HepG2 (cell line): ENCODE data around the gene LRBA. TPM values are rescaled to one million over a fixed set of nuclear protein-coding genes. Genes with fewer than 3 reads are reported as not detected.

Experiments
- KLF15 ChIP-seq: sonication (generic); formaldehyde crosslinking; IDR thresholded peaks from 2 replicates; pipeline ENCODE4 v1.8.1; 2023; ENCODE audit warnings: borderline replicate concordance, mild to moderate bottlenecking, inconsistent platforms, missing genetic modification reagents, mixed read lengths
- NFIC ChIP-seq: IDR thresholded peaks from 2 replicates; pipeline ENCODE4 v1.6.1; 2012; ENCODE audit warnings: mild to moderate bottlenecking, low read length, inconsistent platforms
- SRSF1 ChIP-seq: fragments of 200-400 bp; formaldehyde crosslinking; optimal IDR thresholded peaks from 2 replicates; pipeline ENCODE3; 2017; ENCODE audit warnings: mild to moderate bottlenecking, low read depth, low read length, moderate library complexity
- TBL1XR1 ChIP-seq: fragments of 150-350 bp; IDR thresholded peaks from 2 replicates; pipeline ENCODE4 v1.6.1; 2014; ENCODE audit warnings: borderline replicate concordance, low read length; ENCODE audit not compliant: partially characterized antibody
- TBX2 ChIP-seq: sonication (generic); formaldehyde crosslinking; IDR thresholded peaks from 2 replicates; pipeline ENCODE4 v1.5.0; 2020; ENCODE audit warnings: missing genetic modification reagents, mild to moderate bottlenecking, borderline replicate concordance
- TCF7L2 ChIP-seq: IDR thresholded peaks from 2 replicates; pipeline ENCODE4 v1.6.1; 2011; ENCODE audit warnings: mild to moderate bottlenecking, low read depth, low read length, moderate library complexity
- YEATS2 ChIP-seq: sonication (generic); formaldehyde crosslinking; IDR thresholded peaks from 2 replicates; pipeline ENCODE4 v1.4.0; 2020; ENCODE audit warnings: missing genetic modification reagents, borderline replicate concordance
- ZFP62 ChIP-seq: sonication (generic); formaldehyde crosslinking; IDR thresholded peaks from 2 replicates; pipeline ENCODE4 v1.4.0; 2020; ENCODE audit warnings: missing genetic modification reagents
- ZNF20 ChIP-seq: sonication (generic); formaldehyde crosslinking; IDR thresholded peaks from 2 replicates; pipeline ENCODE4 v1.4.0; 2020; ENCODE audit warnings: mild to moderate bottlenecking, moderate library complexity, missing genetic modification reagents
- ZNF292 ChIP-seq: sonication (generic); formaldehyde crosslinking; IDR thresholded peaks from 2 replicates; pipeline ENCODE4 v1.8.1; 2022; ENCODE audit warnings: mild to moderate bottlenecking, low read depth, missing genetic modification reagents, borderline replicate concordance
- ZNF317 ChIP-seq: sonication (generic); formaldehyde crosslinking; IDR thresholded peaks from 2 replicates; pipeline ENCODE4 v1.5.0; 2020; ENCODE audit warnings: mild to moderate bottlenecking, missing genetic modification reagents
- ZNF549 ChIP-seq: sonication (generic); formaldehyde crosslinking; IDR thresholded peaks from 2 replicates; pipeline ENCODE4 v1.5.0; 2020; ENCODE audit warnings: missing genetic modification reagents
- ZNF724P ChIP-seq: sonication (generic); formaldehyde crosslinking; IDR thresholded peaks from 2 replicates; pipeline ENCODE4 v1.8.0; 2022; ENCODE audit warnings: missing genetic modification reagents, borderline replicate concordance
- ZNF772 ChIP-seq: sonication (generic); formaldehyde crosslinking; IDR thresholded peaks from 2 replicates; pipeline ENCODE4 v1.5.0; 2020; ENCODE audit warnings: mild to moderate bottlenecking, missing genetic modification reagents
- ZNF773 ChIP-seq: sonication (generic); formaldehyde crosslinking; IDR thresholded peaks from 2 replicates; pipeline ENCODE4 v1.4.0; 2020; ENCODE audit warnings: missing genetic modification reagents, borderline replicate concordance
- ZNF777 ChIP-seq: sonication (generic); formaldehyde crosslinking; IDR thresholded peaks from 2 replicates; pipeline ENCODE4 v1.4.0; 2020; ENCODE audit warnings: missing genetic modification reagents
- ZSCAN30 ChIP-seq: sonication (generic); formaldehyde crosslinking; IDR thresholded peaks from 2 replicates; pipeline ENCODE4 v1.5.0; 2020; ENCODE audit warnings: mild to moderate bottlenecking, missing genetic modification reagents
- polyA plus RNA-seq, 8 experiments: library from polyadenylated mRNA; depleted of rRNA in 3 of 8; stranded (reverse) in 7 of 8; unstranded in 1 of 8; fragments of >200 nt; fragmentation: Illumina TruSeq in 4 of 8; extraction: Trizol in 4 of 8; gene quantifications; 2 replicates each; pipeline versions ENCODE4 v1.2.1 to v1.2.3, GENCODE V29; 2011 to 2016; ENCODE audit warnings: low read depth in 4 of 8, missing spikeins in 1 of 8, mixed read lengths in 1 of 8; ENCODE audit not compliant: insufficient read depth in 1 of 8
- total RNA-seq, 5 experiments: library from RNA; depleted of rRNA; stranded (reverse); fragments of >200 nt; fragmentation: Illumina TruSeq; extraction: Trizol; gene quantifications; 2 replicates each; pipeline ENCODE4 v1.2.3, GENCODE V29; 2016; ENCODE audit warnings: low read depth in 1 of 5
- TF ChIP-seq, protein P1 (sequence below): sonication (generic); formaldehyde crosslinking; IDR thresholded peaks from 2 replicates; pipeline ENCODE4 v1.4.0; 2020; ENCODE audit warnings: missing genetic modification reagents, borderline replicate concordance
- TF ChIP-seq, protein P2 (sequence below): sonication (generic); formaldehyde crosslinking; IDR thresholded peaks from 2 replicates; pipeline ENCODE4 v1.8.1; 2023; ENCODE audit warnings: mild to moderate bottlenecking, inconsistent platforms, moderate library complexity, missing genetic modification reagents, borderline replicate concordance
- TF ChIP-seq, protein P3 (sequence below): sonication (generic); formaldehyde crosslinking; IDR thresholded peaks from 2 replicates; pipeline ENCODE4 v1.4.0; 2020; ENCODE audit warnings: missing genetic modification reagents
- TF ChIP-seq, protein P4 (sequence below): sonication (generic); formaldehyde crosslinking; IDR thresholded peaks from 2 replicates; pipeline ENCODE4 v1.4.0; 2020; ENCODE audit warnings: missing genetic modification reagents

Gene LRBA
- total and polyA plus RNA-seq, 2 of the 13 experiments (the other 11 are each of a cell fraction or from before 2014, with no cell fraction given) = 21.0 to 37.2 TPM

DNA sequence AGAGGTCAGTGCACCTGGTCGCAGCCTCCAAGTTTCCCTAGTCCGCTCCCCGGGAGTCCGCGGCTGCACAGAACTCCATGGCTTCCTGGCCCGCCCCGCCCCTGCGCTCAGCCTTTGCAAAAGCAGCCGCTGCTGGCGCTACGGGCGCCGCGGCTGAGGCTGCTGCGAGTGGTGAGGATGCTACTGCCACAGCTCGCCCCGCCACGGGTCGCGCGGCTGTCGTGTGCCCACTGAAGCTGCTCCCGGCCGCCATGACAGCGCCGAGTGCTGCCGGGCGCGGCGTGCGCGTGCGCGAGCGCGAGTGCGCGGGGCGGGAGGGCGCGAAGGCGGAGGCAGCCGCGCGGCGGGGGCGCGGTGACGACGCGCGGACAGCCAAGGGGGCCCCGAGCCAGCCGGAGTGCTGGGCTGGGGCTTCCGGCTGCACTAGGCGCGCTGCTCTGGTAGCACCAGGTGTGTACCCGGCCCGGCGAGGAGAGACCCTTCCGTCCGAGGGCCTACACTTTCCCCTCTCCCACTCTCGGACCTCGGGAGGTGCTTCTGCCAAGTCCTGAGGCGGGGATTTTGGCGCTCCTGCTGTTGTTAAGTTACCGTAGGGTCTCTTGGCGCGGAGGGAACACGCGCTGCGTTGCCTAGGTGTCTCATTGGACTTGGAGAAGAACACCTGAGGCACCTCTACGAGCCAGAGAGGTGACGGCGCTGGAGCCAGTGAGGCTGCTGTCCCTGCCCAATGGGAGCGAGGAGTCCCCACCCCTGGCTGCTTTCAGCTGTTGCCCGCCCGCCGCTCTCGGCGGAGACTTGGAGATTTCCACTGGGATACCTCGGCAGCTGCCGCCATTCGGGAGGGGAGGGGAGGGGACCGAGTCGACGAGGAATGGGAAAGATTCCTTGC is 619 bp upstream of the LRBA start (continued):
- TF ChIP-seq, protein P1, sequence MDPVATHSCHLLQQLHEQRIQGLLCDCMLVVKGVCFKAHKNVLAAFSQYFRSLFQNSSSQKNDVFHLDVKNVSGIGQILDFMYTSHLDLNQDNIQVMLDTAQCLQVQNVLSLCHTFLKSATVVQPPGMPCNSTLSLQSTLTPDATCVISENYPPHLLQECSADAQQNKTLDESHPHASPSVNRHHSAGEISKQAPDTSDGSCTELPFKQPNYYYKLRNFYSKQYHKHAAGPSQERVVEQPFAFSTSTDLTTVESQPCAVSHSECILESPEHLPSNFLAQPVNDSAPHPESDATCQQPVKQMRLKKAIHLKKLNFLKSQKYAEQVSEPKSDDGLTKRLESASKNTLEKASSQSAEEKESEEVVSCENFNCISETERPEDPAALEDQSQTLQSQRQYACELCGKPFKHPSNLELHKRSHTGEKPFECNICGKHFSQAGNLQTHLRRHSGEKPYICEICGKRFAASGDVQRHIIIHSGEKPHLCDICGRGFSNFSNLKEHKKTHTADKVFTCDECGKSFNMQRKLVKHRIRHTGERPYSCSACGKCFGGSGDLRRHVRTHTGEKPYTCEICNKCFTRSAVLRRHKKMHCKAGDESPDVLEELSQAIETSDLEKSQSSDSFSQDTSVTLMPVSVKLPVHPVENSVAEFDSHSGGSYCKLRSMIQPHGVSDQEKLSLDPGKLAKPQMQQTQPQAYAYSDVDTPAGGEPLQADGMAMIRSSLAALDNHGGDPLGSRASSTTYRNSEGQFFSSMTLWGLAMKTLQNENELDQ = no peak
- TF ChIP-seq ZNF20 (CRISPR knock-in tag) (no peak), YEATS2 (CRISPR knock-in tag) (no peak), ZNF773 (no peak), ZNF724P (CRISPR knock-in tag) (0 out of 2 replicates have a peak, but pooled peaks have one; percentile 53), TBL1XR1 (no peak), ZSCAN30 (CRISPR knock-in tag) (0 out of 2 replicates have a peak, but pooled peaks have one; percentile 2), NFIC (no peak), ZNF292 (CRISPR knock-in tag) (no peak; the same call in 1 of the 2 replicates), ZNF549 (CRISPR knock-in tag) (no peak), ZFP62 (CRISPR knock-in tag) (no peak), KLF15 (CRISPR knock-in tag) (no peak), TBX2 (CRISPR knock-in tag) (peak; percentile 87), TCF7L2 (no peak), ZNF777 (peak; percentile 97), SRSF1 (peak; percentile 61), ZNF317 (CRISPR knock-in tag) (0 out of 2 replicates have a peak, but pooled peaks have one; percentile 22), ZNF772 (CRISPR knock-in tag) (peak; percentile 87; the same call in 1 of the 2 replicates)
- TF ChIP-seq, protein P2, sequence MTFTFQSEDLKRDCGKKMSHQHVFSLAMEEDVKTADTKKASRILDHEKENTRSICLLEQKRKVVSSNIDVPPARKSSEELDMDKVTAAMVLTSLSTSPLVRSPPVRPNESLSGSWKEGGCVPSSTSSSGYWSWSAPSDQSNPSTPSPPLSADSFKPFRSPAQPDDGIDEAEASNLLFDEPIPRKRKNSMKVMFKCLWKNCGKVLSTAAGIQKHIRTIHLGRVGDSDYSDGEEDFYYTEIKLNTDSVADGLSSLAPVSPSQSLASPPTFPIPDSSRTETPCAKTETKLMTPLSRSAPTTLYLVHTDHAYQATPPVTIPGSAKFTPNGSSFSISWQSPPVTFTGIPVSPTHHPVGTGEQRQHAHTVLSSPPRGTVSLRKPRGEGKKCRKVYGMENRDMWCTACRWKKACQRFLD (CRISPR knock-in tag) = no peak
- TF ChIP-seq, protein P3, sequence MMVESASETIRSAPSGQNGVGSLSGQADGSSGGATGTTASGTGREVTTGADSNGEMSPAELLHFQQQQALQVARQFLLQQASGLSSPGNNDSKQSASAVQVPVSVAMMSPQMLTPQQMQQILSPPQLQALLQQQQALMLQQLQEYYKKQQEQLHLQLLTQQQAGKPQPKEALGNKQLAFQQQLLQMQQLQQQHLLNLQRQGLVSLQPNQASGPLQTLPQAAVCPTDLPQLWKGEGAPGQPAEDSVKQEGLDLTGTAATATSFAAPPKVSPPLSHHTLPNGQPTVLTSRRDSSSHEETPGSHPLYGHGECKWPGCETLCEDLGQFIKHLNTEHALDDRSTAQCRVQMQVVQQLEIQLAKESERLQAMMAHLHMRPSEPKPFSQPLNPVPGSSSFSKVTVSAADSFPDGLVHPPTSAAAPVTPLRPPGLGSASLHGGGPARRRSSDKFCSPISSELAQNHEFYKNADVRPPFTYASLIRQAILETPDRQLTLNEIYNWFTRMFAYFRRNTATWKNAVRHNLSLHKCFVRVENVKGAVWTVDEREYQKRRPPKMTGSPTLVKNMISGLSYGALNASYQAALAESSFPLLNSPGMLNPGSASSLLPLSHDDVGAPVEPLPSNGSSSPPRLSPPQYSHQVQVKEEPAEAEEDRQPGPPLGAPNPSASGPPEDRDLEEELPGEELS (CRISPR knock-in tag) = no peak; the same call in none of the 2 replicates
- TF ChIP-seq, protein P4, sequence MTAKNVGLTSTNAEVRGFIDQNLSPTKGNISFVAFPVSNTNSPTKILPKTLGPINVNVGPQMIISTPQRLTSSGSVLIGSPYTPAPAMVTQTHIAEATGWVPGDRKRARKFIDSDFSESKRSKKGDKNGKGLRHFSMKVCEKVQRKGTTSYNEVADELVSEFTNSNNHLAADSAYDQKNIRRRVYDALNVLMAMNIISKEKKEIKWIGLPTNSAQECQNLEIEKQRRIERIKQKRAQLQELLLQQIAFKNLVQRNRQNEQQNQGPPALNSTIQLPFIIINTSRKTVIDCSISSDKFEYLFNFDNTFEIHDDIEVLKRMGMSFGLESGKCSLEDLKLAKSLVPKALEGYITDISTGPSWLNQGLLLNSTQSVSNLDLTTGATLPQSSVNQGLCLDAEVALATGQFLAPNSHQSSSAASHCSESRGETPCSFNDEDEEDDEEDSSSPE = peak; percentile 69; the same call in 1 of the 2 replicates
